GM19099 (cell line): Measurements from ENCODE around the gene CAMK1D.

Source experiments
- POLR2A ChIP-seq: IDR thresholded peaks from 3 replicates; pipeline ENCODE4 v1.6.1; 2011; ENCODE audit warnings: low read depth; ENCODE audit not compliant: insufficient read length; ENCODE audit errors: extremely low read depth

Gene CAMK1D

DNA sequence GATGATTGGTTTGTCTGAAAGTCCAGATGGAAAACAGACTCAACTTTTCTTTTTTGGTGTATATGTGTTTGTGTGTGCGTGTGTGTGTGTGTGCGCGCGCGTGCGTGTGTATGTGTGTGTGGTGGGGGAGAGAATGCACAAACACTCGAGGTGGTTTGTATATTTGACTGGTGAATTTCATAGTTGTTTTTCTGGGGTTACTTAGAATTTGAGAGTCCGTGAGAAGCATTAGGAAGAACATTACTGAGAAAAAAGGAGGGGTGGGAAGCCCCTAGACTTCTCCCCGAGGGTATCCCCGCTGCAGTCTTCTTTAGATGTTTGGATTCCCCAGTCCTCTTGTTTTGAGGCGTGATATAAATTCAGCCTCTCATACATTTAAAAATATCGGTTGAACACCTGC is 6.0 kb downstream of the CAMK1D start:
- TF ChIP-seq POLR2A, result no peak

DNA sequence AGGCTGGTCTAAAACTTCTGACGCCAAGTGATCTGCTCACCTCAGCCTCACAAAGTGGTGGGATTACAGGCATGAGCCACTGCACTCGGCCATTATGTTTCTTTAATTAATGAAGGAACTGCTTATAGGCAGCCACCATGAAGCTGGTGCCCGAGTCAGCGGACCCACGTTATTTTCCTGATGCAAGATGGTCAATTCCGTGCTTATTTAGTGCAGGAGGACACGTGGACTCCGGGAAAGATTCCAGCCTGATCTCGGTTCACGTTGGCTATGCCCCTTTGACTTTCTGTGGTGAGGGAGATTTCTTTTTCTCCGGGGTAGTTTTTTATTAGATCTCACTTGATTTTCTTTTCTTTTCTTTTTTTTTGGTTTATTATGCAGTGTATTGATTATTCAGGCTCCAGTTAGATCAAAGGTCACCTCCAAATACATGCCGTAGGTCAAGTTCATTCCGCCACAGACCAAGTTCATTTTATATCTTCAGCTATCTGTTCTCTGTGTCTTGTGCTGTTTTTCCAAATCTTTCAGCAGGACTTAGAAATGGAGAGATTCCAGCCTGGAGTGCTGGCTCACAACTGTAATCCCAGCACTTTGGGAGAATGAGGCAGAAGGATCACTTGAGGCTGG is 8.3 kb downstream of the CAMK1D start:
- TF ChIP-seq POLR2A, result no peak

DNA sequence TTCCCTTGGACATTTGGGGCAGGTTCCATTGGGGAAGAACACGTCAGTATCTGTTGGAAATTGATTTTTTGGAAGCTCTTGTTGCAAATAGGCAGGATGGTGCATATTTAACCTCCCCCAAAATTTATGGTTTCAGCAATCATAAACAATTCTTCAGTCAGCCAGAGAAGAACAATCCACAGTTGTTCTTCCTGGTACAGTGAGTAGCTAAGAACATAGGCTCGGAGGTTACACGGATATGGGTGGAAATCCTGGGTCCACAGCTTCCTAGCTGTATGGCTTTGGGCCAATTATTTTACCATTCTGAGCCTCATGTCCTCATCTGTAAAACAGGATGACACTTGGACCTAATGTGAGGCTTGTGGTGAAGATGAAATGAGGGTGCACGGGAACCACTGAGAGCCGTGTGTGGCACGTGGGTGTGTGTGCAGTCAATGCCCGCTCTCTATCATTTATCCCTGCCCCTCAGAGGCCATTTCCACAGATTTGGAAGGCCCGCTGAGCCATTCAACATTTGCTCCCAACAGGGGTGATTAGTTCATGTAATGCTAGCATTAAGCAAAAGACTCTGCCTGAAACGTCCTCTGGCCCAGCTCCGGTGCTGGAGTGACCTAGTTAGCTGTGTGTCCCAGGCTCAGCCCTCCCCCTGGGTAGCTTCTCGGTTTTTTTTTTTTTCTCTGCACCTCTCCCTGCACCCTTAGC is 9.7 kb downstream of the CAMK1D start:
- TF ChIP-seq POLR2A, result no peak

DNA sequence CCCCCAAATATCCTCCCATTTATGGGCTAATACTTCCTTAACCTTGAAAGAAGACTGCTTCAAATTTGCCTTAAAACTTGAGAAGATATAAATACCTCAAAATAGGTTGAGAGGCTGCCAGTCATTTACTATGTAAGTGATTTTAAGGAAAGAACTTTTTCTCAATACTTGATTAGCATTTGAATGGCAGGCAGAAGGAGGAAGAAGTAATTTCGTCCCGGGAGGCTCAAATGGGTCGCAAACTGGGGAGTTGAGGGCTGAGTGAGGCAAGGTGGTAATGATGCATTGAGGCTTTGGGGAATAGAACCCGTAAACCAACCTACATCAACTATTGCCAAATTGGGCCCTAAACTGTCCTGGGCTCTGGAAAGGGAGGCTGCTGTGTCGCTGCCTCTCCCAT is 11.1 kb downstream of the CAMK1D start:
- no peak for TF ChIP-seq POLR2A

DNA sequence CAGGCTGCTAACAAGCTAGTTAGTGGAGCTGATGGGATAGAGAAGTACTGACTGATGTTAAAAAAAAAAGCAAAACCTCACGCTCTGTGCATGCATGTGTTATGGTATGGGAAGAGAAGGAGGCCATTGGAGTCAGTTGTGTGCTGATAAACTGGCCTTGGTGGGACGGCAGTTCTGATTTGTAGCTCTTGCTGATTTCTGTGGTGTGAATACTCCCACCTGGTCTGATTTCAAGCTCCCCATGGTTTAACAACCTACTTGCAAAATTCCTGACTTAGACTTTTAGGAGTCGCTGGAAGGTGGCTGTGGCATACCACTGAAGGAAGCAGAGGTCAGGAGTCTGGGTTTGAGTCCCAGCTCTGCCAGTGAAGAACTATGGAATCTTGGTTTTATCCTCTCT is 15.2 kb downstream of the CAMK1D start:
- TF ChIP-seq POLR2A, result no peak

DNA sequence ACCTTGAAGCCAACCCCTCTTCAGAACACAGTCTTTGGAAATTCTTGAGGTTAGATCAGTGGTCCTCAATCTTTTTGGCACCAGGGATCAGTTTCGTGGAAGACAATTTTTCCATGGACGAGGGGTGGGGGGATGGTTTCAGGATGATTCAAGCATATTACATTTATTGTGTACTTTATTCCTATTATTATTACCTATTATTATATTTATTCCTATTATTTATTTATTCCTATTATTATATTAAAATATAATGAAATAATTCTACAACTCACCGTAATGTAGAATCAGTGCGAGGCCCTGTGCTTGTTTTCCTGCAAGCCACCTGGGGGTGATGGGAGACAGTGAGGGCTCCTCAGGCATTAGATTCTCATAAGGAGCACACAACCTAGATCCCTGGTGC is 17.9 kb downstream of the CAMK1D start:
- TF ChIP-seq POLR2A, result no peak

DNA sequence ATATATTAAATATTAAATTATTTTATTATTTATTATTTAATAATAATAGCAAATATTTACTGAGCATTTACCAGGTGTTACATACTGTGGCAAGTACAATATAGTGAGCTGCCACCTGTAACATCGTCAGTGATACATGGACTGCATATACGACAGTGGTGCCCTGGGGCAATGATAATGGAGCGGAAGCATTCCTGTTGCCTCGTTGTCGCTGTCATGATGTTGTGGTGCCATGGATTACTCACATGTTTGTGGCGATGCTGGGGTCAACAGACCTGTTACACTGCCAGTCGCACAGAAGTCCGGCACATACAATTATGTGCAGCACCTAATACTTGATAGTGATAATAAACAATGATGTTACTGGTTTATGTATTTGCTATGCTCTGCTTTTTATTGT is 20.6 kb downstream of the CAMK1D start:
- TF ChIP-seq POLR2A, result no peak

DNA sequence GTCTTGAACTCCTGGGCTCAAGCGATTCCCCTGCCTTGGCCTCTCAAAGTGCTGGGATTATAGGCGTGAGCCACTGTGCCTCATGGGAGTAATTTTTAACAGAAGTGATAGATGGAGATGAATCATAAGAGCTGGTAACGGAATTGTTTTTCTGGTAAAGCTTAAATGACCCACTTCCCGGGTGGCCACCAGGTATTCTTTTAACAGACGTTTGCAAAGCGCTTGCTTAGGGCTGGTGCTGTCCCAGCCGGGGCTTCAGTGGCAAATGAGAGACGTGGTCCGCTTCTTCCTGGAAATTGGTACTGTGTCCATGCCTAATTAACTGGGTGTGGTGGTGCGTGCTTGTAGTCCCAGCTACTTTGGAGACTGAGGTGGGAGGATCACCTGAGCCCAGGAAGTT is 23.5 kb downstream of the CAMK1D start:
- no peak for TF ChIP-seq POLR2A

DNA sequence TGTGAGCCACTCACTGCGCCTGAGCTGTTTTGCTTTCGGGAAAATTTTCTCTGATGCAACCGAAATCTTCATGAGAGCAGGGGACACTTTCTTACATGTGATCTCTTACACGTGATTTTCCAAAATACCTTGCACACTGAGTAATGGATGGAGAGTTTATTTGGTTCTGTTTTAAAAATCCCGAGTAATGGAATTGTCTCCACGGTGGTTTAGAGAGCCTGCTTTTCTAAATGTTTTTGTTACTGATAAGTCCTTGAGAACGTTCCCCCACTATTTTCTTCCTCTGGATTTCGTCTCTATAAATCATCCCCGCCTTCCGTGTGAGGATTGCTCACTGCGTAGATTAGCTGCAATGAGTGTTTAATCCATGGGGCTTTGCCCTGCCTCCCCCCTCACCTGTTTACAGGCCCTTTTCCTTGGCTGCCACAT is 25.7 kb downstream of the CAMK1D start:
- TF ChIP-seq POLR2A, result no peak

DNA sequence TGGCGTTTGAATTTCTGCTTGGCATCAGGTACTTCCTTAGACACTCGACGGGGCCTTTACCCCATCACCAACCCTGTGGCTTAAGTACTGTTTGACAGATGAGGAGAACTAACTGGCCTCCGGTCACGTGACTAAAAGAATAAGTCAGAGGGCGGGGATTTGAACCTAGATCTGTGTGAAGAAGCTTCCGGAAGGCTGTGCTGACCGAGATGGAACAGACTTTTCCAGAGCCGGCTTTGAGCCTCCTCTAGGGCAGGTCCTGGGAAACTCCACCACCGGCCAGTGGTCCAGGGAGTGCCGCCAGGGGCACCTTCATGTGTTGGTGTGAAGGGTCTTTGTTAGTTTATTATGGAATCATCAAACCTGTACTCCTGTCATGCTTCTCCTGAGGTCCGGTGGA is 26.9 kb downstream of the CAMK1D start:
- no peak for TF ChIP-seq POLR2A

DNA sequence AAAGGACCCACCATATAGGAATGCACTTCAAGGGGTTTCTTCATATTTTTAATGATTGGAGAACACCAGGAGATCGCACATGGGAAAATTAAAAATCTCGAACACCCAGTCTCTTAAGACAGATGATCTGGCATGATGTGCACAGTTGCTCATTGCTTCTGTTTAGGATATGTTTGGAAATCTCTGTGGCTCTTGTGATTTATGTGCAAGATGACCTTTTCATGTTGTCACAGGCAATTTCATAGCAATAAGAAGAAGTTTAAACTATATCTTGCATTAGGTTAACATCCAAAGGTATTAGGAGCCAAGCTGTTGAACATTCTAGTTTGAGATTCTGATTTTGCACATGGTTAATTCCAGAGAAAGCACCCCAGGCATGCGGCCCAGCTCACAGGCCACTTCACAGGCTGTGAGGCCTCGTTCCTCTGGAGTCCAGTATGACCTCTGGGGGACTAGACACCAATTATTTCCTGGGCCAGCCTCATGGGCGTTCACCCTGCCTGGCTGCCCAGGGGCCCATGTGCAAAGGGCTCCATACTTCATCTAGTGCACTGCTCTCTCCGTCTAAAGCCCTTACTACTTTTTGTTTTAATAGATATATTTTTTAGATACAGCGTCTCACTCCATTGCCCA is 28.4 kb downstream of the CAMK1D start:
- no peak for TF ChIP-seq POLR2A

DNA sequence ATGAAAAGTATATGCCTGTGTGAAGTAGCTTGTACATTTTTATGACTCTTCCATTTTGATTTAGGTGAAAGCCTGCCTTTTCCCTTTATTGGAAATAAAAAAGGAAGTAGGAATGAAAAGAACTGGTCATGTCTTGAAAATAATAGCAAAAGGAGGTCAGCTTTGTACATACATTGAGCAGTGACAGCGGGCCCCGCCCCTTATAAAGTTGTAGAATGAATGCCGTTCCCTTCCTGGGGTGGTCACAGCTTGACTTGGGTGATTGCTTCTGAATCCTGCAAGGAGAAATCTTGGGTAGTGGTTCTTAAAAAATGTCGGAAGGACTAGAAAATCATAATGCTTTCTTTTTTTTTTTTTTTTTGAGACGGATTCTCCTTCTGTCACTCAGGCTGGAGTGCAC is 31.7 kb downstream of the CAMK1D start:
- TF ChIP-seq POLR2A, result no peak

DNA sequence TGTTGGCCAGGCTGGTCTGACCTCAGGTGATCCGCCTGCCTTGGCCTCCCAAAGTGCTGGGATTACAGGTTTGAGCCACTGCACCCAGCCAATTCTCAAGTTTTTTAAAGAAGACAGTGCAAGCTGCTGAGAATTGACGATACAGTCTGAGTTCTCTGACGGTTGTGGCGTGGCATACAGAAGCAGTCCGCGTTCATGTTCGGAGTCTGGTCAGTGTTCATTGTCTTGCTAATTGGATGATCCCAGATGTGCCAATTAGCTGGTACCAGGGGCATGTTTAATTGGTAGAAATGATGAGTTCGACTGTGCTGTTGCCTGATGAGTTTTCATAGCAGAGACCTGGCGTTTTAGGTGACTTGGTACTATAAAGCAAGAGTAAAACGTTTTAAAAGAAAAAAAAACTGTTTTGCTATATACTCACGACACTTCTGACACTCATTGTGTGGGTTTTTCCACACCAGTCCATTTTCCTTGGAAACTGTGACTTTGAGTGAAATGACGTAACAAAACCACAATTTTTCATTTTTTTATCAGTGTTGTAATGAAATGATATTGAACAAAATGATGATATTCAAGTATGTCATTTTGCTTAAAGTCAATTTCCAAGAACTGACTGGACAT is 32.3 kb downstream of the CAMK1D start:
- no peak for TF ChIP-seq POLR2A

DNA sequence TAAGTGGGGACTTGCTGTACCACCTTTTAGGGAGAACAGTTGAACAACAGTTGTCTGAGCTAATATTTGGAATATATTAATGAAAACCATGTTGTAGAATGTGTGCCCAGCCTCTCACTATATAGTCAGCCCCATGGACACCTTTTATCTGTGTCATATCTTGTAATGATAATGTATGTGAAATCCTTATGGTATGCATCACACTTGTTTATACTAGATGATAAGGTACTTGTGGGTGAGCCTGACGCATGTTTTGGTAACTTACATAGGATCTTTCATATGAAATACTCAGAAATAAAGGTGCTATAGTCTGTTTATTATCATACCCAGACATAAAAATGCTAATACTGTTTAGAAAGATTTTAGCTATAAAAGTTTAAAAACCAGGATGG is 32.8 kb downstream of the CAMK1D start:
- no peak for TF ChIP-seq POLR2A

DNA sequence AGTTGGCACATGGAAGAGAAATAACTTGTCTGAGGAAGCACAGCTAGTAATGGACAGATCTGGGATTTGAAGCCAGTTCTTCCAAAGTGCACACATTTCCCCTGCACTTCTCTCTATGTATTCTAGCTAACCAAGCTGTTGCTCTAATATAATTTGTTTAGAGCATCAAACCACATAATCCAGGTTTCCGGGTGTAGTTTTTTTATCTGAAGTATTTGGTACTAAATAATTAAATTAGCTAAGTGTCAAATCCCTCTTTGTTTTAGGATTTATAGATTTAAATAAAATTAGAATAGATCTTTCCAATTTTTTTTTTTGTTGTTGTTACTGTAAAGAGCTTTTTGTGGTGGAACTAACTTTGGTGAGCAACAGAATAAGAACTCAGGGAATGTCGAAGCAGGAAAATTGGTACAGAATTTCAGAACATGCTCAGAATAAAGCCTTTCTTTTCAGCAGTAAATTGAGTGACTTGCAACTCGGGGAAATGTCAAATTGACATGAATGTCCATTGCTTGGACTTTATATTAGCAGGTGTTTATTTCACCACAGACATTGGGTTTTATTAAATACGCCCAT is 33.7 kb downstream of the CAMK1D start:
- no peak for TF ChIP-seq POLR2A
